CD14-positive monocyte (primary cell): Measurements from ENCODE around the gene AKR1C4. TPM values are rescaled to one million over a fixed set of nuclear protein-coding genes. Genes with fewer than 3 reads are reported as not detected.

Source experiments
- DNase-seq, 3 donors: peaks; one replicate each; pipeline ENCODE4 v3.0.0-alpha.2; 2011 to 2022
- H2AFZ ChIP-seq: 2 replicates; pipeline ENCODE4 v1.6.0; 2012; ENCODE audit warnings: mild to moderate bottlenecking, low read depth, low read length, inconsistent platforms; ENCODE audit not compliant: insufficient read depth, poor library complexity, severe bottlenecking
- H3K27ac ChIP-seq, 2 donors: 1 replicate in 1 of 2; 2 replicates in 1 of 2; pipeline ENCODE4 v1.5.1; 2012 to 2013; ENCODE audit warnings: low read length in 2 of 2, control low read depth in 1 of 2, inconsistent platforms in 1 of 2, low read depth in 1 of 2, mild to moderate bottlenecking in 1 of 2
- H3K27me3 ChIP-seq, 2 donors: one replicate each; pipeline versions ENCODE4 v1.6.0 to v1.6.1; 2011 to 2013; ENCODE audit warnings: low read length in 2 of 2; ENCODE audit not compliant: control insufficient read depth in 2 of 2, insufficient read depth in 2 of 2
- H3K36me3 ChIP-seq, 2 donors: replicated peaks in 1 of 2; 1 replicate in 1 of 2; 2 replicates in 1 of 2; pipeline versions ENCODE4 v1.5.1 to v1.6.1; 2012 to 2013; ENCODE audit warnings: low read length in 2 of 2, control low read depth in 1 of 2, inconsistent platforms in 1 of 2, mild to moderate bottlenecking in 1 of 2; ENCODE audit not compliant: insufficient read depth in 2 of 2, control insufficient read depth in 1 of 2
- H3K4me1 ChIP-seq, 2 donors: 1 replicate in 1 of 2; 2 replicates in 1 of 2; pipeline versions ENCODE4 v1.5.1 to v1.6.1; 2012 to 2013; ENCODE audit warnings: low read length in 2 of 2, control low read depth in 1 of 2, inconsistent platforms in 1 of 2, mild to moderate bottlenecking in 1 of 2, moderate library complexity in 1 of 2; ENCODE audit not compliant: insufficient read depth in 2 of 2, control insufficient read depth in 1 of 2
- H3K4me2 ChIP-seq: replicated peaks from 2 replicates; pipeline ENCODE3; 2012; ENCODE audit warnings: low read length, moderate library complexity, mild to moderate bottlenecking; ENCODE audit not compliant: poor library complexity, severe bottlenecking; ENCODE audit errors: extremely low read depth
- H3K4me3 ChIP-seq, 3 experiments: fragments of 200-600 bp in 1 of 3; sonication (generic) in 1 of 3; replicated peaks in 1 of 3; 1 replicate in 2 of 3; 2 replicates in 1 of 3; pipeline ENCODE4 v1.5.1; 2011 to 2013; ENCODE audit warnings: low read length in 3 of 3, mild to moderate bottlenecking in 3 of 3, control low read depth in 2 of 3, low read depth in 2 of 3, inconsistent platforms in 1 of 3, moderate library complexity in 1 of 3
- H3K79me2 ChIP-seq: 2 replicates; pipeline ENCODE4 v1.6.0; 2012; ENCODE audit warnings: mild to moderate bottlenecking, control low read depth, inconsistent platforms, low read length, moderate library complexity; ENCODE audit not compliant: insufficient read depth
- H3K9ac ChIP-seq: 2 replicates; pipeline ENCODE4 v1.6.0; 2017; ENCODE audit warnings: low read length, mild to moderate bottlenecking; ENCODE audit not compliant: insufficient read depth, poor library complexity, severe bottlenecking
- H3K9me3 ChIP-seq, 2 donors: replicated peaks in 1 of 2; 1 replicate in 1 of 2; 2 replicates in 1 of 2; pipeline versions ENCODE4 v1.5.1 to v1.6.1; 2012 to 2013; ENCODE audit warnings: low read length in 2 of 2, control low read depth in 1 of 2; ENCODE audit not compliant: control insufficient read depth in 1 of 2, insufficient read depth in 1 of 2
- H4K20me1 ChIP-seq: 2 replicates; pipeline ENCODE4 v1.6.0; 2012; ENCODE audit warnings: mild to moderate bottlenecking, low read length, control low read depth, moderate library complexity; ENCODE audit not compliant: insufficient read depth
- H3K27ac Mint-ChIP-seq, 7 donors: one replicate each; pipeline ENCODE4 v1.8.0; 2020; ENCODE audit warnings: mild to moderate bottlenecking in 7 of 7, mixed read lengths in 7 of 7, moderate library complexity in 6 of 7, inconsistent platforms in 2 of 7
- H3K27me3 Mint-ChIP-seq, 3 donors: one replicate each; pipeline ENCODE4 v1.8.0; 2021 to 2022; ENCODE audit warnings: low read depth in 3 of 3, mild to moderate bottlenecking in 3 of 3, mixed read lengths in 3 of 3, moderate library complexity in 3 of 3, inconsistent platforms in 1 of 3
- H3K36me3 Mint-ChIP-seq, 2 donors: one replicate each; pipeline ENCODE4 v1.8.0; 2020; ENCODE audit warnings: mixed read lengths in 2 of 2, inconsistent platforms in 1 of 2, mild to moderate bottlenecking in 1 of 2
- H3K4me1 Mint-ChIP-seq: one replicate; pipeline ENCODE4 v1.8.0; 2020; ENCODE audit warnings: mild to moderate bottlenecking, mixed read lengths
- H3K4me3 Mint-ChIP-seq, 2 donors: one replicate each; pipeline ENCODE4 v1.8.0; 2020; ENCODE audit warnings: mild to moderate bottlenecking in 2 of 2, mixed read lengths in 2 of 2, moderate library complexity in 1 of 2
- H3K9me3 Mint-ChIP-seq, 7 donors: one replicate each; pipeline ENCODE4 v1.8.0; 2020 to 2022; ENCODE audit warnings: mixed read lengths in 7 of 7, mild to moderate bottlenecking in 6 of 7, moderate library complexity in 6 of 7, inconsistent platforms in 2 of 7
- CTCF ChIP-seq: fragments of 200-600 bp; IDR thresholded peaks from one replicate; pipeline ENCODE4 v1.8.0; 2022; ENCODE audit warnings: antibody characterized with exemption, mild to moderate bottlenecking
- WGBS: methylation state at CpG from one replicate; pipeline ENCODE4 v1.1.5; 2013; ENCODE audit warnings: missing lambda C conversion rate; ENCODE audit not compliant: insufficient coverage; 5-methylcytosine and 5-hydroxymethylcytosine counted together
- intact Hi-C, 2 donors: fragments of 100-400 bp; cut with micrococcal nuclease; formaldehyde crosslinking; loops; one replicate each; pipeline versions ENCODE4 v1.15.0 to v1.15.1; 2023
- polyA plus RNA-seq, 3 donors: library from polyadenylated mRNA; depleted of rRNA in 1 of 3; unstranded in 2 of 3; stranded (reverse) in 1 of 3; fragments of 300-500 nt in 2 of 3; fragments of >200 nt in 1 of 3; fragmentation: Illumina TruSeq in 2 of 3; gene quantifications; 1 replicate in 2 of 3; 2 replicates in 1 of 3; pipeline ENCODE4 v1.2.3, GENCODE V29; 2012 to 2021

AKR1C4 gene
- polyA plus RNA-seq, 3 donors = not detected

- no peak overlapping the region for H3K9ac ChIP-seq
- H4K20me1 ChIP-seq = no peaks in the 10 kb centered on the region
- H3K9me3 Mint-ChIP-seq = peaks cover 15 to 47% (median 41%) of the 10 kb centered on the region in 7 donors
- no peak overlapping the region for H2AFZ ChIP-seq
- intact Hi-C loops = no loop called here
- H3K27me3 Mint-ChIP-seq = no peaks in the 10 kb centered on the region
- WGBS = 91% methylated on average over 2 of the region's 6 CpGs
- H3K4me3 ChIP-seq = no peak overlapping the region
- no peak overlapping the region for H3K27ac ChIP-seq
- no peaks in the 10 kb centered on the region for H3K79me2 ChIP-seq
- peaks cover 9% of the 10 kb centered on the region for H3K4me1 Mint-ChIP-seq
- TF ChIP-seq CTCF = no peak
- H3K4me2 ChIP-seq = no peak overlapping the region
- H3K36me3 Mint-ChIP-seq = no peaks in the 10 kb centered on the region
- H3K4me3 Mint-ChIP-seq = peak overlapping the region in 1 of 2 donors; percentile 8
- no peaks in the 10 kb centered on the region for H3K36me3 ChIP-seq
- peak; percentile 33 to 68 (median 52) for DNase-seq
- H3K27ac Mint-ChIP-seq = peak overlapping the region in 4 of 7 donors; percentile 12 to 82 (median 30)
- H3K27me3 ChIP-seq = no peaks in the 10 kb centered on the region
- H3K9me3 ChIP-seq = peaks cover 29 to 49% of the 10 kb centered on the region in 2 donors
- H3K4me1 ChIP-seq = peaks cover 0 to 4% of the 10 kb centered on the region in 2 donors
Measured at GRCh38 chr10:5159126-5159525, 37.5 kb upstream of the AKR1C4 start.

GRCh38 chr10:5163487-5163886 lies 33.1 kb upstream of the AKR1C4 start:
- Histone ChIP-seq H2AFZ (no peak overlapping the region), H3K4me3 (no peak overlapping the region), H3K4me1 (peaks cover 0 to 4% of the 10 kb centered on the region in 2 donors), H3K27me3 (no peaks in the 10 kb centered on the region), H3K79me2 (no peaks in the 10 kb centered on the region), H3K27ac (no peak overlapping the region), H4K20me1 (no peaks in the 10 kb centered on the region), H3K9ac (no peak overlapping the region), H3K9me3 (peaks cover 33 to 73% of the 10 kb centered on the region in 2 donors), H3K4me2 (no peak overlapping the region), H3K36me3 (no peaks in the 10 kb centered on the region)
- H3K36me3 Mint-ChIP-seq = no peaks in the 10 kb centered on the region
- H3K27ac Mint-ChIP-seq = no peak overlapping the region
- no peak for TF ChIP-seq CTCF
- H3K4me1 Mint-ChIP-seq = peaks cover 9% of the 10 kb centered on the region
- H3K27me3 Mint-ChIP-seq = no peaks in the 10 kb centered on the region
- no peak for DNase-seq
- intact Hi-C loops = no loop called here
- 78% methylated on average over 1 of the region's 2 CpGs for WGBS
- no peak overlapping the region for H3K4me3 Mint-ChIP-seq
- H3K9me3 Mint-ChIP-seq = peaks cover 31 to 77% (median 66%) of the 10 kb centered on the region in 7 donors
